HG03439 (cell line): ENCODE results near the gene WWOX.

Experiments used
- ATAC-seq: cut with Tn5 transposase; IDR thresholded peaks from one replicate; pipeline ENCODE4 v1.9.1; 2021; ENCODE audit warnings: mild to moderate bottlenecking, moderate library complexity; ENCODE audit not compliant: unreplicated experiment

The WWOX gene

GRCh38 chr16:78386557-78387324 lies 287.3 kb downstream of the WWOX start:
- no peak for ATAC-seq

GRCh38 chr16:78389009-78389498 lies 289.6 kb downstream of the WWOX start:
- ATAC-seq = no peak

- ATAC-seq = no peak
Observed at GRCh38 chr16:78390092-78390491, 290.6 kb downstream of the WWOX start.

- ATAC-seq = no peak
Observed at GRCh38 chr16:78390508-78391324, 291.3 kb downstream of the WWOX start.

- no peak for ATAC-seq
Observed at GRCh38 chr16:78392585-78393195, 293.2 kb downstream of the WWOX start.

- no peak for ATAC-seq
Observed at GRCh38 chr16:78395035-78395434, 295.6 kb downstream of the WWOX start.

- ATAC-seq = no peak
Observed at GRCh38 chr16:78396046-78396445, 296.6 kb downstream of the WWOX start.

- no peak for ATAC-seq
Observed at GRCh38 chr16:78396673-78397072, 297.2 kb downstream of the WWOX start.

- ATAC-seq = no peak
Observed at GRCh38 chr16:78399384-78399783, 299.9 kb downstream of the WWOX start.

- ATAC-seq = no peak
Observed at GRCh38 chr16:78402833-78403232, 303.4 kb downstream of the WWOX start.

GRCh38 chr16:78405040-78405439 lies 305.6 kb downstream of the WWOX start:
- ATAC-seq = no peak

GRCh38 chr16:78405833-78406232 lies 306.4 kb downstream of the WWOX start:
- no peak for ATAC-seq

- ATAC-seq = no peak
Observed at GRCh38 chr16:78407191-78407590, 307.7 kb downstream of the WWOX start.

- no peak for ATAC-seq
Observed at GRCh38 chr16:78413651-78414050, 314.2 kb downstream of the WWOX start.

GRCh38 chr16:78415013-78415412 lies 315.6 kb downstream of the WWOX start:
- ATAC-seq = no peak

GRCh38 chr16:78415669-78416068 lies 316.2 kb downstream of the WWOX start:
- ATAC-seq = no peak

- no peak for ATAC-seq
Observed at GRCh38 chr16:78416400-78416799, 316.9 kb downstream of the WWOX start.

GRCh38 chr16:78421181-78421708 lies 321.8 kb downstream of the WWOX start:
- ATAC-seq = no peak

GRCh38 chr16:78425281-78425680 lies 325.8 kb downstream of the WWOX start:
- no peak for ATAC-seq

- no peak for ATAC-seq
Observed at GRCh38 chr16:78425891-78426510, 326.5 kb downstream of the WWOX start.

GRCh38 chr16:78428193-78428592 lies 328.7 kb downstream of the WWOX start:
- ATAC-seq = no peak
